ENCODE measurements around the gene MBD2. TPM values are rescaled to one million over a fixed set of nuclear protein-coding genes. Genes with fewer than 3 reads are reported as not detected.

Gene MBD2
- total RNA-seq, 1 donor from 2014 or later: 12.5 TPM

DNA sequence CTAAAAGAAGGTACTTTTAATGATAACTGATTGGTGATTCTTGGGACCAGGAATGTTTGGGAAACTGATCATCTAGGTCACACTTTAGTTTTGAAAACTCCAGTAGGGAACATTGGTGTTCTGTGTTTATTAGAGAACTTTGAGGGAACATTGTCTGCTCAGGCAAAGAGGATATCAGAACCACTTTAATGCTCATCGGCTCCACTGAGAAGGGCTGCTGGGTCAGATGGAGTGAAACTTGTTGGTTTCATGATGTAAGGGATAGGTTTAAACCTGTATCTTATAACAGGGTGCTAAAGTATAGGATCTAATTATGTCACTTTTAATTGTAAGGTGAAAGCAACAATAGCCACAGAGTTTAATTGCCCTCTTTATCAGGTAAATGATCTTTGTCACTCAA is 30.7 kb upstream of the MBD2 start:
- H3K27me3 ChIP-seq (ENCODE audit: control insufficient read depth in 3 of 3, insufficient read depth in 3 of 3, low read length in 3 of 3): no peaks in the 10 kb centered on the region
- no peaks in the 10 kb centered on the region for H3K36me3 ChIP-seq (ENCODE audit: control insufficient read depth in 3 of 3, insufficient read depth in 3 of 3, low read length in 3 of 3)
- H3K4me1 ChIP-seq (ENCODE audit: control insufficient read depth in 3 of 3, insufficient read depth in 3 of 3, low read length in 3 of 3): peaks cover 0 to 4% (median 0%) of the 10 kb centered on the region in 3 donors
- no peaks in the 10 kb centered on the region for H3K9me3 ChIP-seq (ENCODE audit: control insufficient read depth in 3 of 3, low read length in 3 of 3)
- no peak overlapping the region for H3K4me3 ChIP-seq (ENCODE audit: low read length in 3 of 3)
- H3K9ac ChIP-seq (ENCODE audit: low read depth in 1 of 3, low read length in 3 of 3): no peak overlapping the region
- H3K27ac ChIP-seq (ENCODE audit: low read depth, low read length): no peak overlapping the region

GRCh38 chr18:54254265-54254758 is 29.8 kb upstream of the MBD2 start:
- Histone ChIP-seq H3K9ac (ENCODE audit: low read depth in 1 of 3, low read length in 3 of 3) (peak overlapping the region in 1 of 3 donors; percentile 7), H3K9me3 (ENCODE audit: control insufficient read depth in 3 of 3, low read length in 3 of 3) (no peaks in the 10 kb centered on the region), H3K4me3 (ENCODE audit: low read length in 3 of 3) (peak overlapping the region in 2 of 3 donors; percentile 3 to 19), H3K27ac (ENCODE audit: low read depth, low read length) (no peak overlapping the region), H3K27me3 (ENCODE audit: control insufficient read depth in 3 of 3, insufficient read depth in 3 of 3, low read length in 3 of 3) (no peaks in the 10 kb centered on the region), H3K4me1 (ENCODE audit: control insufficient read depth in 3 of 3, insufficient read depth in 3 of 3, low read length in 3 of 3) (peaks cover 0 to 4% (median 0%) of the 10 kb centered on the region in 3 donors), H3K36me3 (ENCODE audit: control insufficient read depth in 3 of 3, insufficient read depth in 3 of 3, low read length in 3 of 3) (no peaks in the 10 kb centered on the region)

GRCh38 chr18:54251606-54252390 is 27.3 kb upstream of the MBD2 start:
- H3K9me3 ChIP-seq (ENCODE audit: control insufficient read depth in 3 of 3, low read length in 3 of 3): no peaks in the 10 kb centered on the region
- no peak overlapping the region for H3K4me3 ChIP-seq (ENCODE audit: low read length in 3 of 3)
- H3K36me3 ChIP-seq (ENCODE audit: control insufficient read depth in 3 of 3, insufficient read depth in 3 of 3, low read length in 3 of 3): no peaks in the 10 kb centered on the region
- H3K4me1 ChIP-seq (ENCODE audit: control insufficient read depth in 3 of 3, insufficient read depth in 3 of 3, low read length in 3 of 3): peaks cover 0 to 4% (median 0%) of the 10 kb centered on the region in 3 donors
- H3K27me3 ChIP-seq (ENCODE audit: control insufficient read depth in 3 of 3, insufficient read depth in 3 of 3, low read length in 3 of 3): no peaks in the 10 kb centered on the region
- H3K9ac ChIP-seq (ENCODE audit: low read depth in 1 of 3, low read length in 3 of 3): no peak overlapping the region
- no peak overlapping the region for H3K27ac ChIP-seq (ENCODE audit: low read depth, low read length)

GRCh38 chr18:54250846-54251261 is 26.4 kb upstream of the MBD2 start:
- Histone ChIP-seq H3K27ac (ENCODE audit: low read depth, low read length) (no peak overlapping the region), H3K4me1 (ENCODE audit: control insufficient read depth in 3 of 3, insufficient read depth in 3 of 3, low read length in 3 of 3) (peaks cover 0 to 4% (median 0%) of the 10 kb centered on the region in 3 donors)

DNA sequence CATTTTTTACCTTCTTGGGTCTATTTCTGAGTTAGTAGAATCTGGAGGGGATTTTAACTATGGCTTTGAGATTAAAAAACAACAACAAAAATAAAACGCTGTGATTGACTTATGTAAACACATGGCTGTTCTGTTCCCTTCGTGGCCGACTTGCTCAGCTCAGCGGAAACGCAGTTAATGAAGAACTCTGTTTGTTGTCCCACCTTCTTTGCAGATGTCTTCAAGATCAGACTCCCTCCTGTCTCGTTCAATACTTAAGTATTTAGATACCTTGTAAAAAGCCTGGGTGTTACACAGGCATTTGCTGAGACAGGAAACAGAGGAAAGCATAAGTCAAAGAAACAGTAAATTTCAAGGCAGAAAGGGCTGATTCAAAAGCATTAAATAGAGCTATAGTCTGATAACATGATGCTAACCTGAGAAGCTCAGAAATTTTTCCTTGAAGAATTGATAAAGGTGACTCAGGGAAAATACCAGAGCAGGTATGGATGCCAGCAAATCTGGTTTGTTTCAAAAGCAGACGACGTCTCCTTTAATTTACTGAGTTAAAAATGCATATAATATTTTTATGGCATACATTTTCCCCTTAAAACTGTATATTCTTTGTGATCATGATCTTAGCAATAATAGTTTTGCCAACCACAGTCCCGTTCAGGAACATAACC is 23.2 kb upstream of the MBD2 start:
- H3K27ac ChIP-seq (ENCODE audit: low read depth, low read length): no peak overlapping the region
- no peaks in the 10 kb centered on the region for H3K4me1 ChIP-seq (ENCODE audit: control insufficient read depth in 3 of 3, insufficient read depth in 3 of 3, low read length in 3 of 3)
- no peaks in the 10 kb centered on the region for H3K36me3 ChIP-seq (ENCODE audit: control insufficient read depth in 3 of 3, insufficient read depth in 3 of 3, low read length in 3 of 3)
- no peak overlapping the region for H3K4me3 ChIP-seq (ENCODE audit: low read length in 3 of 3)
- no peaks in the 10 kb centered on the region for H3K27me3 ChIP-seq (ENCODE audit: control insufficient read depth in 3 of 3, insufficient read depth in 3 of 3, low read length in 3 of 3)
- H3K9ac ChIP-seq (ENCODE audit: low read depth in 1 of 3, low read length in 3 of 3): no peak overlapping the region
- no peaks in the 10 kb centered on the region for H3K9me3 ChIP-seq (ENCODE audit: control insufficient read depth in 3 of 3, low read length in 3 of 3)

More at GRCh38 chr18:54250846-54251261, 26.4 kb upstream of the MBD2 start:
- H3K9me3 ChIP-seq (ENCODE audit: control insufficient read depth in 3 of 3, low read length in 3 of 3): no peaks in the 10 kb centered on the region
- H3K4me3 ChIP-seq (ENCODE audit: low read length in 3 of 3): no peak overlapping the region
- no peak overlapping the region for H3K9ac ChIP-seq (ENCODE audit: low read depth in 1 of 3, low read length in 3 of 3)
- H3K36me3 ChIP-seq (ENCODE audit: control insufficient read depth in 3 of 3, insufficient read depth in 3 of 3, low read length in 3 of 3): no peaks in the 10 kb centered on the region
- no peaks in the 10 kb centered on the region for H3K27me3 ChIP-seq (ENCODE audit: control insufficient read depth in 3 of 3, insufficient read depth in 3 of 3, low read length in 3 of 3)

DNA sequence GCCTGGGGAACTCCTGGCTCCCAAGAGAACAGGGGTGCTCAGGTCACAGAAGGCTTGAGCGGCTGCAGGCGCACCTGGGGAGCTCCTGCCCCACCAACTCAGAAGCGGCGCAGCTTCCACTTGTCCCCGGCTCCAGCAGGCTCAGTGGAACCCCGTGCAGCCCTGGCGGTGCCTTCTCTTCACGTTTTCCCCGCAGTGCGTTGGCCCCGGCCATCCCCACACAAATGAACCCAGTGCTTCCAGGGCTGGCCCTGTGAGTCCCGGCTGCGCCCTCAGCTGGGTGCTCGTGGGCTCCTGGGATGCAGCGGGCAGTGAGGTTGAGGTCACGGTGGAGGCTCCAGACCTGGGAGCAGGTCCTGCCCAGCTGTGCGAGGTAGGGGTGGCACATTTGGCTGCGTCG is 17.9 kb upstream of the MBD2 start:
- Histone ChIP-seq H3K9ac (ENCODE audit: low read depth in 1 of 3, low read length in 3 of 3) (no peak overlapping the region), H3K4me3 (ENCODE audit: low read length in 3 of 3) (no peak overlapping the region), H3K9me3 (ENCODE audit: control insufficient read depth in 3 of 3, low read length in 3 of 3) (no peaks in the 10 kb centered on the region), H3K27ac (ENCODE audit: low read depth, low read length) (no peak overlapping the region), H3K36me3 (ENCODE audit: control insufficient read depth in 3 of 3, insufficient read depth in 3 of 3, low read length in 3 of 3) (no peaks in the 10 kb centered on the region), H3K4me1 (ENCODE audit: control insufficient read depth in 3 of 3, insufficient read depth in 3 of 3, low read length in 3 of 3) (peaks cover 5 to 9% (median 8%) of the 10 kb centered on the region in 3 donors), H3K27me3 (ENCODE audit: control insufficient read depth in 3 of 3, insufficient read depth in 3 of 3, low read length in 3 of 3) (no peaks in the 10 kb centered on the region)

GRCh38 chr18:54241483-54241882 is 17.0 kb upstream of the MBD2 start:
- no peak overlapping the region for H3K4me3 ChIP-seq (ENCODE audit: low read length in 3 of 3)
- H3K36me3 ChIP-seq (ENCODE audit: control insufficient read depth in 3 of 3, insufficient read depth in 3 of 3, low read length in 3 of 3): no peaks in the 10 kb centered on the region
- H3K27ac ChIP-seq (ENCODE audit: low read depth, low read length): no peak overlapping the region
- no peak overlapping the region for H3K9ac ChIP-seq (ENCODE audit: low read depth in 1 of 3, low read length in 3 of 3)
- no peaks in the 10 kb centered on the region for H3K9me3 ChIP-seq (ENCODE audit: control insufficient read depth in 3 of 3, low read length in 3 of 3)
- H3K27me3 ChIP-seq (ENCODE audit: control insufficient read depth in 3 of 3, insufficient read depth in 3 of 3, low read length in 3 of 3): no peaks in the 10 kb centered on the region
- peaks cover 5 to 9% (median 8%) of the 10 kb centered on the region in 3 donors for H3K4me1 ChIP-seq (ENCODE audit: control insufficient read depth in 3 of 3, insufficient read depth in 3 of 3, low read length in 3 of 3)

- Histone ChIP-seq H3K9me3 (ENCODE audit: control insufficient read depth in 3 of 3, low read length in 3 of 3) (no peaks in the 10 kb centered on the region), H3K27ac (ENCODE audit: low read depth, low read length) (peak overlapping the region; percentile 60), H3K9ac (ENCODE audit: low read depth in 1 of 3, low read length in 3 of 3) (peak overlapping the region in 2 of 3 donors; percentile 19 to 20), H3K27me3 (ENCODE audit: control insufficient read depth in 3 of 3, insufficient read depth in 3 of 3, low read length in 3 of 3) (no peaks in the 10 kb centered on the region), H3K4me1 (ENCODE audit: control insufficient read depth in 3 of 3, insufficient read depth in 3 of 3, low read length in 3 of 3) (peaks cover 5 to 9% (median 8%) of the 10 kb centered on the region in 3 donors), H3K36me3 (ENCODE audit: control insufficient read depth in 3 of 3, insufficient read depth in 3 of 3, low read length in 3 of 3) (no peaks in the 10 kb centered on the region), H3K4me3 (ENCODE audit: low read length in 3 of 3) (peak overlapping the region; percentile 38 to 56 (median 45))
Measured at GRCh38 chr18:54240629-54241107, 16.2 kb upstream of the MBD2 start.

DNA sequence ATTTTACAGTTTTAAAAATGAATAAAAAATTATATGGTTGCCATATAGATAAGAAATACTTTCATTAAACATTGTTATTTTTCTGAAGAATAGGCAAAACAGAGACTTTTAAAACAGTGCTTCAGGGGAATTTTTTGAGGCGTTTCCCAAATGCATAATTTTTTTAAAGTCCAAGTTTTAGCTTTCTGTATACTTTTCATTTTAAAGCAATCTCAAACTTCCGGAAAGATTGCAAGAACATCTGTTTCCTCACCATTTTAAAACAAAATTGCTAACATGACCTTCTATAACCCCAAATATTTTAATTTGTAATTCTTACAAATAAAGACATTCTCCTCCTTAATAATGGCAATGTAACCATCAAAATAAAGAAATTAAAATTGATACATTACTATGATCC is 15.1 kb upstream of the MBD2 start:
- Histone ChIP-seq H3K36me3 (ENCODE audit: control insufficient read depth in 3 of 3, insufficient read depth in 3 of 3, low read length in 3 of 3) (no peaks in the 10 kb centered on the region), H3K4me3 (ENCODE audit: low read length in 3 of 3) (no peak overlapping the region), H3K4me1 (ENCODE audit: control insufficient read depth in 3 of 3, insufficient read depth in 3 of 3, low read length in 3 of 3) (peaks cover 5 to 9% (median 8%) of the 10 kb centered on the region in 3 donors), H3K9me3 (ENCODE audit: control insufficient read depth in 3 of 3, low read length in 3 of 3) (no peaks in the 10 kb centered on the region), H3K27me3 (ENCODE audit: control insufficient read depth in 3 of 3, insufficient read depth in 3 of 3, low read length in 3 of 3) (no peaks in the 10 kb centered on the region), H3K9ac (ENCODE audit: low read depth in 1 of 3, low read length in 3 of 3) (no peak overlapping the region), H3K27ac (ENCODE audit: low read depth, low read length) (no peak overlapping the region)

- Histone ChIP-seq H3K4me1 (ENCODE audit: control insufficient read depth in 3 of 3, insufficient read depth in 3 of 3, low read length in 3 of 3) (peaks cover 5 to 9% (median 8%) of the 10 kb centered on the region in 3 donors), H3K9ac (ENCODE audit: low read depth in 1 of 3, low read length in 3 of 3) (no peak overlapping the region), H3K27ac (ENCODE audit: low read depth, low read length) (no peak overlapping the region), H3K9me3 (ENCODE audit: control insufficient read depth in 3 of 3, low read length in 3 of 3) (no peaks in the 10 kb centered on the region), H3K4me3 (ENCODE audit: low read length in 3 of 3) (no peak overlapping the region), H3K36me3 (ENCODE audit: control insufficient read depth in 3 of 3, insufficient read depth in 3 of 3, low read length in 3 of 3) (no peaks in the 10 kb centered on the region), H3K27me3 (ENCODE audit: control insufficient read depth in 3 of 3, insufficient read depth in 3 of 3, low read length in 3 of 3) (no peaks in the 10 kb centered on the region)
Measured at GRCh38 chr18:54239091-54239490, 14.6 kb upstream of the MBD2 start.

Data from skeletal muscle tissue (tissue), 4 donors.